Mammary epithelial cell (primary cell): ENCODE measurements around the gene EPHB2.

Source experiments
- CTCF ChIP-seq, 2 donors: IDR thresholded peaks in 1 of 2; conservative IDR thresholded peaks in 1 of 2; 2 replicates each; pipeline ENCODE4 v1.5.1; 2011 to 2012; ENCODE audit warnings: inconsistent platforms in 2 of 2, low read length in 2 of 2, mild to moderate bottlenecking in 2 of 2, control low read depth in 1 of 2, low read depth in 1 of 2; ENCODE audit not compliant: insufficient read depth in 1 of 2; ENCODE audit errors: extremely low read depth in 1 of 2
- EZH2 ChIP-seq: IDR thresholded peaks from 2 replicates; pipeline ENCODE4 v1.6.1; 2012; ENCODE audit warnings: low read length, inconsistent platforms, borderline replicate concordance

GRCh38 chr1:22824975-22825374, 114.3 kb downstream of the EPHB2 start:
- no peak for TF ChIP-seq CTCF (conservative IDR thresholded peaks at IDR 0.05 in 1 of 2, IDR thresholded peaks at IDR 0.05 in 1 of 2; ENCODE audit: extremely low read depth in 1 of 2, insufficient read depth in 1 of 2, low read depth in 1 of 2, low read length in 2 of 2)
- TF ChIP-seq EZH2 = no peak
